ENCODE measurements around the gene TFDP1. TPM values are rescaled to one million over a fixed set of nuclear protein-coding genes. Genes with fewer than 3 reads are reported as not detected.

The TFDP1 gene
- total and polyA plus RNA-seq, 2 of the 4 experiments (the other 2 are of a cell fraction): 59.3 to 97.0 TPM

DNA sequence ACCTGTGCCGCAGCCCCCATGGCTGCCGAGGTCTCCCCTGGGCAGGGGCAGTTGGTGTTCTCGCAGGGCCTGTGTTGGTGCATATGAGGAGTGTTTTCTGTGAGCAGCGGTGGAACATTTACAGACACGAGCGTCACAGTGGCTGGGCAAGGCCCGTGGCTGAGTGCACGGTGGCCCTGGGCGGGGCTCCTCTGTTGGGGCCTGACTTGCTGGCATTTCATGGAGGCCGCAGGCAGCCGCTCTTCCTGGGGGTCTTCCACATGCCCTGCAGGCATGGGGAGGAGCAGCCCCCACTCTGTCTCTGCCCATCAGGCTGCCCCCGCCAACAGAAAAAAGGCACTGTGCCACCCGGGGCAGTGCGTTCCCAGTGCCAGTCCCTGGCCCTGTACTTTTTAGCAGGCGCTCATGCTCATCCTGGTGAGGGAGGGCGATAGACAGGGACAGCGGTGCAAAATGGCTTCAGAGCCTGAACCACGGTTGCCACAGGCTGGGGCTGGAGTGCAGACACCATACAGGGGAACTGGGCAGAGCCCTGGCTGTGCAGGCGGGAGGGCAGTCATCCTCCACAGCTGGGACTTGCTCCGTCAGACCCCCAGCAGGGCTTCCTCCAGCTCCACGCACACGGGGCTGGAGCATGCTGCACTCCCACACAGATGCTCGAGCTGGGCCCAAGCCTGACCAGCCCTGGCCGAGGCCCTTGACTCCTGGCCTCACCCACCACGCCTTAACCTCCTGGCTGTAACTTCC is 23.5 kb downstream of the TFDP1 start:
- H3K56ac ChIP-seq (ENCODE audit: extremely low read depth, insufficient read depth, low read length): no peak overlapping the region
- H3K36me3 ChIP-seq (ENCODE audit: control insufficient read depth, insufficient read depth, low read length): peaks cover 26% of the 10 kb centered on the region
- no peak overlapping the region for H3K4me3 ChIP-seq (ENCODE audit: insufficient read depth, low read depth, low read length)
- no peak overlapping the region for H2BK20ac ChIP-seq (ENCODE audit: low read depth, low read length)
- peaks cover 90% of the 10 kb centered on the region for H4K20me1 ChIP-seq (ENCODE audit: insufficient read depth, low read length)
- H3K9ac ChIP-seq (ENCODE audit: low read depth, low read length): no peak overlapping the region
- no peak overlapping the region for H3K23ac ChIP-seq (ENCODE audit: low read depth, low read length)
- POLR2A ChIA-PET (ENCODE audit: unreplicated experiment): no interaction called here
- DNase-seq (no peak), ATAC-seq (ENCODE audit: low read depth) (no peak)
- WGBS, 2 experiments (ENCODE audit: extremely low coverage in 2 of 2, insufficient read length in 1 of 2): 92% methylated on average over 21 of the region's 25 CpGs; no CpG with 5 or more reads in 1 of the 2 experiments
- peaks cover 22% of the 10 kb centered on the region for H3K9me1 ChIP-seq (ENCODE audit: insufficient read depth, low read length)
- H2BK120ac ChIP-seq (ENCODE audit: low read depth, low read length): no peak overlapping the region
- H3K4ac ChIP-seq (ENCODE audit: low read depth, low read length): no peak overlapping the region
- H4K5ac ChIP-seq (ENCODE audit: low read depth, low read length): no peak overlapping the region
- H3K18ac ChIP-seq (ENCODE audit: low read depth, low read length): no peak overlapping the region
- CTCF ChIA-PET: no interaction called here
- no peak overlapping the region for H2AK9ac ChIP-seq (replicated peaks; ENCODE audit: low read depth, low read length, poor library complexity)
- no peak overlapping the region for H3K14ac ChIP-seq (replicated peaks; ENCODE audit: low read depth, low read length)
- no peak overlapping the region for H2BK5ac ChIP-seq (ENCODE audit: low read depth, low read length, poor library complexity, severe bottlenecking)
- no peak for TF ChIP-seq RFX5 (IDR thresholded peaks at IDR 0.05; ENCODE audit: low read depth, low read length)
- TF ChIP-seq CEBPB (IDR thresholded peaks at IDR 0.05; ENCODE audit: low read depth, low read length): no peak
- TF ChIP-seq CHD1 (IDR thresholded peaks at IDR 0.05; ENCODE audit: low read depth, low read length): no peak
- TF ChIP-seq NFE2L2 (IDR thresholded peaks at IDR 0.05; ENCODE audit: low read depth, low read length): no peak
- no peak for TF ChIP-seq SMC3 (IDR thresholded peaks at IDR 0.05; ENCODE audit: low read depth, low read length)
- TF ChIP-seq CTCF (conservative IDR thresholded peaks at IDR 0.05; ENCODE audit: low read depth, low read length): no peak
- TF ChIP-seq MAFK (IDR thresholded peaks at IDR 0.05; ENCODE audit: low read depth, low read length): no peak
- no peak for TF ChIP-seq BHLHE40 (IDR thresholded peaks at IDR 0.05; ENCODE audit: low read depth, low read length)
- no peak for TF ChIP-seq ELK1 (IDR thresholded peaks at IDR 0.05; ENCODE audit: borderline replicate concordance, low read depth, low read length)
- no peak for TF ChIP-seq POLR2A (IDR thresholded peaks at IDR 0.05; ENCODE audit: low read depth, low read length)
- TF ChIP-seq FOS (IDR thresholded peaks at IDR 0.05; ENCODE audit: low read depth, low read length): no peak
- TF ChIP-seq RCOR1 (IDR thresholded peaks at IDR 0.05; ENCODE audit: insufficient replicate concordance, low read length): no peak
- TF ChIP-seq, protein P1, sequence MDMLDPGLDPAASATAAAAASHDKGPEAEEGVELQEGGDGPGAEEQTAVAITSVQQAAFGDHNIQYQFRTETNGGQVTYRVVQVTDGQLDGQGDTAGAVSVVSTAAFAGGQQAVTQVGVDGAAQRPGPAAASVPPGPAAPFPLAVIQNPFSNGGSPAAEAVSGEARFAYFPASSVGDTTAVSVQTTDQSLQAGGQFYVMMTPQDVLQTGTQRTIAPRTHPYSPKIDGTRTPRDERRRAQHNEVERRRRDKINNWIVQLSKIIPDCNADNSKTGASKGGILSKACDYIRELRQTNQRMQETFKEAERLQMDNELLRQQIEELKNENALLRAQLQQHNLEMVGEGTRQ (IDR thresholded peaks at IDR 0.05; ENCODE audit: low read depth, low read length): no peak
- no peak for TF ChIP-seq MAZ (IDR thresholded peaks at IDR 0.05; ENCODE audit: borderline replicate concordance, low read depth, low read length)
- no peak for TF ChIP-seq RAD21 (IDR thresholded peaks at IDR 0.05; ENCODE audit: low read length)
- no peak for TF ChIP-seq MXI1 (IDR thresholded peaks at IDR 0.05; ENCODE audit: borderline replicate concordance, low read depth, low read length)
- BruUV-seq (replicated peaks): no TSS peak
- no peak overlapping the region for H2AK5ac ChIP-seq (ENCODE audit: low read depth, low read length)
- no peak overlapping the region for H3K27ac ChIP-seq (ENCODE audit: insufficient read depth, low read length)
- no peaks in the 10 kb centered on the region for H3K27me3 ChIP-seq (ENCODE audit: control insufficient read depth, insufficient read depth, low read length)
- no peak overlapping the region for H2AFZ ChIP-seq (replicated peaks; ENCODE audit: low read length, poor library complexity)
- dilution Hi-C loops (cut with HindIII; ENCODE audit: low sequenced_read_pairs, unreplicated experiment): no loop called here
- no peaks in the 10 kb centered on the region for H3K9me3 ChIP-seq (ENCODE audit: control insufficient read depth, insufficient read depth, low read length)
- H3K79me1 ChIP-seq (ENCODE audit: low read depth in 1 of 2, low read length in 2 of 2): peaks cover 23 to 86% of the 10 kb centered on the region in 2 experiments
- intact Hi-C loops (cut with micrococcal nuclease): no loop called here
- H4K8ac ChIP-seq (ENCODE audit: low read depth in 2 of 2, low read length in 2 of 2): no peak overlapping the region
- H4K91ac ChIP-seq (ENCODE audit: insufficient read depth, low read depth, low read length): no peak overlapping the region
- H3K4me2 ChIP-seq (ENCODE audit: low read depth, low read length): no peak overlapping the region
- no peaks in the 10 kb centered on the region for H3K4me1 ChIP-seq (ENCODE audit: control insufficient read depth, insufficient read depth, low read length)
- no peak overlapping the region for H2BK15ac ChIP-seq (ENCODE audit: low read depth, low read length)
- in situ Hi-C loops (cut with MboI; ENCODE audit: low sequenced_read_pairs): no loop called here
